Panc1 (cell line): ENCODE measurements around the gene STRIP1. TPM values are rescaled to one million over a fixed set of nuclear protein-coding genes. Genes with fewer than 3 reads are reported as not detected.

Source experiments
- ATAC-seq: fragments of 200-7000 bp; cut with Tn5 transposase; 2 replicates; pipeline ENCODE4 v1.9.1; 2020; ENCODE audit warnings: mild to moderate bottlenecking, moderate library complexity
- BruUV-seq: library from RNA; stranded (reverse); fragments of 400-500 nt; replicated peaks from 2 replicates; lab custom pipeline; 2021; lab: Mats Ljungman, UMichigan
- CTCF ChIA-PET: fragments of 300-600 bp; sonication (Branson Sonifier 250); formaldehyde crosslinking; loops from one replicate; lab custom pipeline; 2022; ENCODE audit warnings: antibody characterized with exemption; lab: Charles Lee
- POLR2A ChIA-PET: fragments of 300-600 bp; sonication (Branson Sonifier 250); formaldehyde crosslinking; loops from one replicate; lab custom pipeline; 2022; ENCODE audit warnings: antibody characterized with exemption; lab: Charles Lee
- DNase-seq: peaks from one replicate; pipeline ENCODE4 v3.0.0-alpha.2; 2010; ENCODE audit warnings: low read depth, low spot score
- H3K27ac ChIP-seq: 2 replicates; pipeline ENCODE4 v1.5.1; 2011; ENCODE audit warnings: mild to moderate bottlenecking, low read length, inconsistent platforms
- H3K27me3 ChIP-seq: fragments of 200-500 bp; sonication (Bioruptor generic); 2 replicates; pipeline ENCODE4 v1.6.0; 2014; ENCODE audit warnings: low read length, inconsistent platforms; ENCODE audit not compliant: control insufficient read depth, insufficient read depth
- H3K36me3 ChIP-seq: fragments of 200-500 bp; sonication (Bioruptor generic); 2 replicates; pipeline ENCODE4 v1.5.1; 2014; ENCODE audit warnings: inconsistent platforms, mild to moderate bottlenecking, low read length, moderate library complexity; ENCODE audit not compliant: control insufficient read depth, insufficient read depth
- H3K4me1 ChIP-seq: 2 replicates; pipeline ENCODE4 v1.5.1; 2011; ENCODE audit warnings: inconsistent platforms, mild to moderate bottlenecking, low read length, moderate library complexity; ENCODE audit not compliant: control insufficient read depth, insufficient read depth
- H3K4me3 ChIP-seq, 2 experiments: 2 replicates each; pipeline ENCODE4 v1.5.1; 2011 to 2012; ENCODE audit warnings: low read depth in 2 of 2, low read length in 2 of 2, mild to moderate bottlenecking in 2 of 2, inconsistent platforms in 1 of 2, moderate library complexity in 1 of 2
- H3K9me3 ChIP-seq: fragments of 200-500 bp; sonication (Bioruptor generic); 2 replicates; pipeline ENCODE4 v1.5.1; 2014; ENCODE audit warnings: low read depth, mild to moderate bottlenecking, inconsistent platforms, low read length, moderate library complexity; ENCODE audit not compliant: control insufficient read depth, insufficient read depth
- CTCF ChIP-seq: fragments of 450-650 bp; IDR thresholded peaks from 2 replicates; pipeline ENCODE4 v1.5.1; 2017; ENCODE audit warnings: mild to moderate bottlenecking
- POLR2AphosphoS5 ChIP-seq: IDR thresholded peaks from 2 replicates; pipeline ENCODE4 v1.6.1; 2012; ENCODE audit warnings: mild to moderate bottlenecking, low read depth, low read length, moderate library complexity
- SIN3A ChIP-seq: IDR thresholded peaks from 2 replicates; pipeline ENCODE4 v1.6.1; 2012; ENCODE audit warnings: low read depth, mild to moderate bottlenecking, low read length, moderate library complexity, borderline replicate concordance; ENCODE audit not compliant: insufficient read depth
- TCF7L2 ChIP-seq: IDR thresholded peaks from 2 replicates; pipeline ENCODE4 v1.6.1; 2011; ENCODE audit warnings: mild to moderate bottlenecking, low read depth, low read length, inconsistent platforms
- in situ Hi-C: cut with HindIII; loops from 2 replicates; pipeline ENCODE4 v1.10.0; 2016; ENCODE audit warnings: low sequenced_read_pairs, low pct_unique_long_range_greater_than_20kb
- intact Hi-C: fragments of 100-400 bp; cut with micrococcal nuclease; formaldehyde crosslinking; loops from one replicate; pipeline ENCODE4 v1.10.0; 2022; ENCODE audit not compliant: unreplicated experiment
- total RNA-seq: library from RNA; stranded (reverse); gene quantifications from one replicate; pipeline ENCODE4 v1.2.1, GENCODE V29; 2021; ENCODE audit not compliant: unreplicated experiment
- TF ChIP-seq, protein P1 (sequence below), 2 experiments: IDR thresholded peaks; 2 replicates each; pipeline ENCODE4 v1.6.1; 2011 to 2012; ENCODE audit warnings: low read depth in 2 of 2, control low read depth in 1 of 2, low read length in 1 of 2, mild to moderate bottlenecking in 1 of 2, moderate library complexity in 1 of 2; ENCODE audit not compliant: insufficient read depth in 1 of 2

STRIP1 gene
- total RNA-seq, 1 experiment from 2014 or later, result 26.1 TPM

- BruUV-seq, result no TSS peak
- ChIA-PET CTCF (no interaction called here), POLR2A (no interaction called here)
- in situ Hi-C loops (no loop called here), intact Hi-C loops (no loop called here)
- TF ChIP-seq, protein P1, sequence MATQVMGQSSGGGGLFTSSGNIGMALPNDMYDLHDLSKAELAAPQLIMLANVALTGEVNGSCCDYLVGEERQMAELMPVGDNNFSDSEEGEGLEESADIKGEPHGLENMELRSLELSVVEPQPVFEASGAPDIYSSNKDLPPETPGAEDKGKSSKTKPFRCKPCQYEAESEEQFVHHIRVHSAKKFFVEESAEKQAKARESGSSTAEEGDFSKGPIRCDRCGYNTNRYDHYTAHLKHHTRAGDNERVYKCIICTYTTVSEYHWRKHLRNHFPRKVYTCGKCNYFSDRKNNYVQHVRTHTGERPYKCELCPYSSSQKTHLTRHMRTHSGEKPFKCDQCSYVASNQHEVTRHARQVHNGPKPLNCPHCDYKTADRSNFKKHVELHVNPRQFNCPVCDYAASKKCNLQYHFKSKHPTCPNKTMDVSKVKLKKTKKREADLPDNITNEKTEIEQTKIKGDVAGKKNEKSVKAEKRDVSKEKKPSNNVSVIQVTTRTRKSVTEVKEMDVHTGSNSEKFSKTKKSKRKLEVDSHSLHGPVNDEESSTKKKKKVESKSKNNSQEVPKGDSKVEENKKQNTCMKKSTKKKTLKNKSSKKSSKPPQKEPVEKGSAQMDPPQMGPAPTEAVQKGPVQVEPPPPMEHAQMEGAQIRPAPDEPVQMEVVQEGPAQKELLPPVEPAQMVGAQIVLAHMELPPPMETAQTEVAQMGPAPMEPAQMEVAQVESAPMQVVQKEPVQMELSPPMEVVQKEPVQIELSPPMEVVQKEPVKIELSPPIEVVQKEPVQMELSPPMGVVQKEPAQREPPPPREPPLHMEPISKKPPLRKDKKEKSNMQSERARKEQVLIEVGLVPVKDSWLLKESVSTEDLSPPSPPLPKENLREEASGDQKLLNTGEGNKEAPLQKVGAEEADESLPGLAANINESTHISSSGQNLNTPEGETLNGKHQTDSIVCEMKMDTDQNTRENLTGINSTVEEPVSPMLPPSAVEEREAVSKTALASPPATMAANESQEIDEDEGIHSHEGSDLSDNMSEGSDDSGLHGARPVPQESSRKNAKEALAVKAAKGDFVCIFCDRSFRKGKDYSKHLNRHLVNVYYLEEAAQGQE (IDR thresholded peaks at IDR 0.05; ENCODE audit: insufficient read depth in 1 of 2, low read depth in 2 of 2, low read length in 1 of 2), result no peak
- TF ChIP-seq TCF7L2, result no peak
- TF ChIP-seq CTCF, result no peak
- no peak for TF ChIP-seq POLR2AphosphoS5
- no peak for TF ChIP-seq SIN3A
- Histone ChIP-seq H3K27ac (no peak overlapping the region), H3K4me1 (no peaks in the 10 kb centered on the region), H3K27me3 (no peaks in the 10 kb centered on the region), H3K4me3 (no peak overlapping the region), H3K9me3 (no peaks in the 10 kb centered on the region), H3K36me3 (no peaks in the 10 kb centered on the region)
- DNase-seq (no peak), ATAC-seq (no peak)
Measured at GRCh38 chr1:110061341-110061740, 26.9 kb downstream of the STRIP1 start.

DNA sequence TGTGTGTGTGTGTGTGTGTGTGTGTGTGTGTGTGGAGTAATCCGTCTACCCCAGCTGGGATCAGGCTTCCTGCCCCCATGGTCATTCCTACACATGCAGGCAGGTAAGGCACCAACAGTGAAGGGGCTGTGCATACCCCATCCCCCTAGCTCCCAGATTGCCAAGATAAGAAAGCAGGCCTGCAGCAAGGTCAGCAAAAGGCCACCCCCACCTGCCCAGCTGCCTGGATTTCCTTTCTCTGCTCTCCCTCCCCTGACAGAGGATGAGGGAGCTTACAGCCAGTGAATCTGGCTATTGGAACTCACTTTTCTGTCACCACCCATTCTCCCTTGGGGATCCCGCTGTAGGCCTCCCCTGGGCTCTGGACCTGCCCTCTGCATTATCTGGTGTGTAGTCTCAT, 28.2 kb downstream of the STRIP1 start:
- DNase-seq, result no peak
- in situ Hi-C loops (no loop called here), intact Hi-C loops (no loop called here)
- ATAC-seq, result no peak
- Histone ChIP-seq H3K9me3 (no peaks in the 10 kb centered on the region), H3K36me3 (no peaks in the 10 kb centered on the region), H3K27me3 (no peaks in the 10 kb centered on the region), H3K4me1 (no peaks in the 10 kb centered on the region), H3K27ac (no peak overlapping the region), H3K4me3 (no peak overlapping the region)
- ChIA-PET POLR2A (interaction anchor here (0.6 kb wide), 1 partner anchor 12 kb away, joined by 7 read pairs; no protein-coding TSS in a partner anchor), CTCF (interaction anchor here (0.6 kb wide), 1 partner anchor 8 kb away, joined by 3 read pairs; no protein-coding TSS in a partner anchor)
- BruUV-seq, result no TSS peak
- TF ChIP-seq POLR2AphosphoS5 (no peak), TCF7L2 (no peak), SIN3A (no peak), CTCF (no peak)
- TF ChIP-seq, protein P1 (IDR thresholded peaks at IDR 0.05; ENCODE audit: insufficient read depth in 1 of 2, low read depth in 2 of 2, low read length in 1 of 2), result no peak
